ENCODE measurements around the gene HSPBAP1. TPM values are rescaled to one million over a fixed set of nuclear protein-coding genes. Genes with fewer than 3 reads are reported as not detected.
"Not testable (repeated sequence)": the region's sequence is repeated elsewhere in the genome, so short reads cannot be mapped to it uniquely, and the experiment has no call there.

Gene HSPBAP1
- total and polyA plus RNA-seq, 5 donors: 5.6 to 8.3 (median 5.8) TPM

DNA sequence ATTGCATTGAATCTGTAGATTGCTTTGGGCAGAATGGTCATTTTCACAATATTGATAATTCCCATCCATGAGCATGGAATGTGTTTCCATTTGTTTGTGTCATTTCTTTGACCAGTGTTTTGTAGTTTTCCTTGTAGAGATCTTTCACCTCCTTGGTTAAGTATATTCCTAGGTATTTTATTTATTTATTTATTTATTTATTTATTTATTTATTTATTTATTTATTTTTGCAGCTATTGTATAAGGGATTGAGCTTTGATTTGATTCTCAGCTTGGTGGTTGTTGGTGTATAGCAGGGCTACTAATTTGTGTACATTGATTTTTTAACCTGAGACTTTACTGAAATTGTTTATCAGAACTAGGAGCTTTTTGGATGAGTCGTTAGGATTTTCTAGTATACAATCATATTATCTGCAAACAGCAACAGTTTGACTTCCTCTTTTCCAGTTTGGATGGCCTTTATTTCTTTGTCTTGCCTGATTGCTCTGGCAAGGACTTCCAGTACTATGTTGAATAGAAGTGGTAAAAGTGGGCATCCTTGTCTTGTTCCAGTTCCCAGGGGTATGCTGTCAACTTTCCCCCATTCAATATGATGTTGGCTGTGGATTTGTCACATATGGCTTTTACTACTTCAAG is 82.9 kb downstream of the HSPBAP1 start:
- H3K4me3 ChIP-seq (ENCODE audit: low read length); intact Hi-C loops (cut with DNase I); ATAC-seq; DNase-seq; H3K4me1 ChIP-seq (ENCODE audit: control insufficient read depth, insufficient read depth, low read length); H3K27ac ChIP-seq (ENCODE audit: low read length); H3K9me3 ChIP-seq (ENCODE audit: control insufficient read depth, low read length); H3K27me3 ChIP-seq (ENCODE audit: control insufficient read depth, insufficient read depth): not testable (repeated sequence)
- 82% methylated on average over 1 of the region's 1 CpG for WGBS

DNA sequence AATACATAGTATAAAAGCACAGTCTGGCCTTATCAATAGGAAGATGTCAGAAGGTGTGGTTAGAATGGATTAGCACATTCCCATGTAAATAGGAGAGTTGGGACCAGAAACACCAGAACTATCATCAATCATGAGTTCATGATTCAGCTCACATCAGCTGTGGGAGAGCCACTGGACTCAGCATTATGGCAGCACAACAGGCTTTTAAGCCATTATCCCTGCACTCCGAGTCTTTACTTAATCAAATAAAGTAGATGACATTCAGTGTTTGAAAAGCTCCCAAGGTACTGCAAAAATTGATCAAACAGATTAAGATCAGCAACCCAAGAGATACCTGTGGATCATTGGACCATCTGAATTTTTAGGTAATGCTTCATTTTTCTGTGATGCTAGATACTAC is 88.3 kb downstream of the HSPBAP1 start:
- DNase-seq (no peak), ATAC-seq (no peak)
- Histone ChIP-seq H3K27ac (ENCODE audit: low read length) (no peak overlapping the region), H3K9me3 (ENCODE audit: control insufficient read depth, low read length) (no peaks in the 10 kb centered on the region), H3K4me3 (ENCODE audit: low read length) (no peak overlapping the region), H3K27me3 (ENCODE audit: control insufficient read depth, insufficient read depth) (no peaks in the 10 kb centered on the region), H3K4me1 (ENCODE audit: control insufficient read depth, insufficient read depth, low read length) (no peaks in the 10 kb centered on the region)
- intact Hi-C loops (cut with DNase I): no loop called here
- 89% methylated on average over 1 of the region's 1 CpG for WGBS

GRCh38 chr3:122700193-122700592 is 93.4 kb downstream of the HSPBAP1 start:
- no peaks in the 10 kb centered on the region for H3K9me3 ChIP-seq (ENCODE audit: control insufficient read depth, low read length)
- WGBS: 85% methylated on average over 2 of the region's 2 CpGs
- no peaks in the 10 kb centered on the region for H3K4me1 ChIP-seq (ENCODE audit: control insufficient read depth, insufficient read depth, low read length)

DNA sequence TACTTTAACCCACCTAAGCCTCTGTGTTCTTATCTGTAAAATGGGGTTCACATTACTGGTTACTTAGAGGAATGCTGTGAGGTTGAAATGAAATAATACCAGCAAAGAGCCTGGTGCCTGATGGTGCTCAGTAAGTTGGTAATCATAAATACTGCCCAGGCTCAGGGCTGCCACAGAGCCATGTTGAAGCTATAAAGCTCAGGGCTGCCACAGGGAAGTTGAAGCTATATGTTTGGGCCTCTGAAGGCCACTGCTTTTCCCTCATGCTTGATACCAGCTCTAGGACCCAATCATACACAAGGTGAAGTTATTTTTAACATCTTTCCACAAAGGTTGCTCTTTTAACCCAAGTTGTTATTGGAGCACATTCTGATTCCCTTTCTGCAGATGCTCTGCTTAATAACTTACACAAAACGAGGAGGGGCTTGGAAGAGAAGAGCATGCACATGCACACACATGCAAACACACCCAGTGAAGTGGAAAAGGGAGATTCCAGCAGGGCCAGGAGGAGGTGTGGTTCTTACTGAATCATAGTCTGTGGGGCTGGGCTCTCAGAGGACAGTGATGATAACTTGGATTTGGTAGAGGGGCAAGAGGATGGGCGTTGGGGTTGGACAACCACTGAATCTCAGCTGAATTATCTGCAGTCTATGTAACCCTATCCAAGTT is 95.5 kb downstream of the HSPBAP1 start:
- 76% methylated on average over 2 of the region's 2 CpGs for WGBS
- no peaks in the 10 kb centered on the region for H3K27me3 ChIP-seq (ENCODE audit: control insufficient read depth, insufficient read depth)
- H3K9me3 ChIP-seq (ENCODE audit: control insufficient read depth, low read length): no peaks in the 10 kb centered on the region
- no peaks in the 10 kb centered on the region for H3K4me1 ChIP-seq (ENCODE audit: control insufficient read depth, insufficient read depth, low read length)
- H3K4me3 ChIP-seq (ENCODE audit: low read length): no peak overlapping the region
- intact Hi-C loops (cut with DNase I): no loop called here
- no peak for DNase-seq
- H3K27ac ChIP-seq (ENCODE audit: low read length): no peak overlapping the region
- no peak for ATAC-seq

More at GRCh38 chr3:122700193-122700592, 93.4 kb downstream of the HSPBAP1 start:
- no peaks in the 10 kb centered on the region for H3K27me3 ChIP-seq (ENCODE audit: control insufficient read depth, insufficient read depth)
- H3K4me3 ChIP-seq (ENCODE audit: low read length): no peak overlapping the region
- DNase-seq (no peak), ATAC-seq (no peak)
- intact Hi-C loops (cut with DNase I): no loop called here
- H3K27ac ChIP-seq (ENCODE audit: low read length): no peak overlapping the region

DNA sequence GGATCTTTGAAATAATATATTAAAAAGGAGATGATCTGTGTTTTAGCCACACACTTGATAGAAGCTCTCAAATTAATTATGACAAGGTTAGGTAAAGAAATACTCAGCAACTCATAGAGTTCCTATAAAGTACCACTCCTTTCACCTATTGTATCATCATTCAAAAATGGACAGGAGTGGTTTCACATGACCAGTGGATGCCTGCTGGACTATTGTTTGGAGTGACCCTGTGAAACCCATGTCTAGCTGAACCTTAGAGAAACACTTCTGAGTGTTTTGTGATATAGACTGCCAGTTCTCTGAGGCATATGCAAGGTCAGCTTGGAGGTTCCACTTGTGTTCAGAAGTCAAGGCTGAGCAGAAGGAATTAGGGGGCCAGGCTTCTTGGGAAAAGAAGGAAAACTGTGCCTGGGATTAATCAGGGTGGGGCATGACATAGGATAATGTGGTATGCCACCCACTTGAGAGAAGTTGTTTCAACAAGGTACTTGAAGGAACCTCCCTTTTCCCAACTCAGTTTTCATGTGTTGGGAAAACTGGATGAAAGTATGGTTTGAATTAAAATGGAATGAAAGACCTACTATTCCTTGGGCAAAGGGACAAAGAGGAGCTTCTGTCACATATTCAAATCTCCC is 97.6 kb downstream of the HSPBAP1 start:
- ATAC-seq (no peak), DNase-seq (no peak)
- intact Hi-C loops (cut with DNase I): no loop called here
- Histone ChIP-seq H3K27me3 (ENCODE audit: control insufficient read depth, insufficient read depth) (no peaks in the 10 kb centered on the region), H3K9me3 (ENCODE audit: control insufficient read depth, low read length) (no peaks in the 10 kb centered on the region), H3K4me3 (ENCODE audit: low read length) (no peak overlapping the region), H3K27ac (ENCODE audit: low read length) (no peak overlapping the region), H3K4me1 (ENCODE audit: control insufficient read depth, insufficient read depth, low read length) (no peaks in the 10 kb centered on the region)

- Histone ChIP-seq H3K4me3 (ENCODE audit: low read length) (no peak overlapping the region), H3K9me3 (ENCODE audit: control insufficient read depth, low read length) (no peaks in the 10 kb centered on the region), H3K27me3 (ENCODE audit: control insufficient read depth, insufficient read depth) (no peaks in the 10 kb centered on the region), H3K4me1 (ENCODE audit: control insufficient read depth, insufficient read depth, low read length) (no peaks in the 10 kb centered on the region), H3K27ac (ENCODE audit: low read length) (no peak overlapping the region)
- ATAC-seq: no peak
- intact Hi-C loops (cut with DNase I): no loop called here
- no peak for DNase-seq
- 87% methylated on average over 7 of the region's 7 CpGs for WGBS
Observed at GRCh38 chr3:122694966-122695365, 98.7 kb downstream of the HSPBAP1 start.

DNA sequence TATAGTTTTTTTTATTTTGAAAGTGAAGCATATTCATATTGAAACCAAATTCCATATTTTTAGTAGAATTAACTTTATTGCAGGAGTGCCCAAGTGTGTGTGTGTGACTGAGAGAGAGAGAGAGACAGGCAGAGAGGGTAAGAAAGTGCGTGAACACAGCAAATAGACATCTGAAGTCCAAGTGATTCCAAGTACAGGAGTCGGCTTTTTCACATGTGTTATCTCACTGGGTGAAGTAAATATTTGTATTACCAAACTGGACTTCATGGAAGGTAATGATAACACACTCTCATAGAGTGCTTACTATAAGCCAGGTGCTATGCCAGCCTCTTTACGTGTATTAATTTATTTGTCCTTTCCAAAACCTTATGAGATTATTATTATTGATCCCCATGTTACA is 101.0 kb downstream of the HSPBAP1 start:
- Histone ChIP-seq H3K27me3 (ENCODE audit: control insufficient read depth, insufficient read depth) (no peaks in the 10 kb centered on the region), H3K4me3 (ENCODE audit: low read length) (no peak overlapping the region), H3K9me3 (ENCODE audit: control insufficient read depth, low read length) (no peaks in the 10 kb centered on the region), H3K27ac (ENCODE audit: low read length) (no peak overlapping the region), H3K4me1 (ENCODE audit: control insufficient read depth, insufficient read depth, low read length) (no peaks in the 10 kb centered on the region)
- WGBS: 84% methylated on average over 3 of the region's 3 CpGs
- DNase-seq (no peak), ATAC-seq (no peak)
- intact Hi-C loops (cut with DNase I): no loop called here

DNA sequence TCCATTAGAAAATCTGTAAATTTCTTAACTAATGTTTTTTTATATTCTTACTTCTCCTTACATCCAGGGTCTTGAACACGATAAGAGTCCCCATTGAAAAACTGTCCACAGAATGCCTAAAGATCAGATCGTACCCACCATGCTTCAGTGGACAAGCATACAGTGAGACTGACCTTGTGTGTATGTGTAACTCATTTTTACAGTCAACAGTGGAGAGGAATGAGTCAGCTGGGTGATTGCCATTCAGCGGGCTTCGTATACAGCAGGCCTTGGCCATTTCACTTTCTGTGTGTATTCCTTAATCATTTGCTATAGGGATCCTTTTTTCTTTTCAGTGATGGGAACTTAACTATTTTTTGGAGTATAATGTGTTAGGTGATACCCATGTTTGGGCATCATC is 102.4 kb downstream of the HSPBAP1 start:
- H3K27me3 ChIP-seq (ENCODE audit: control insufficient read depth, insufficient read depth): no peaks in the 10 kb centered on the region
- intact Hi-C loops (cut with DNase I): no loop called here
- H3K27ac ChIP-seq (ENCODE audit: low read length): no peak overlapping the region
- no peaks in the 10 kb centered on the region for H3K4me1 ChIP-seq (ENCODE audit: control insufficient read depth, insufficient read depth, low read length)
- no peak for ATAC-seq
- 91% methylated on average over 4 of the region's 4 CpGs for WGBS
- DNase-seq: no peak
- H3K9me3 ChIP-seq (ENCODE audit: control insufficient read depth, low read length): no peaks in the 10 kb centered on the region
- H3K4me3 ChIP-seq (ENCODE audit: low read length): no peak overlapping the region

GRCh38 chr3:122690096-122690495 is 103.5 kb downstream of the HSPBAP1 start:
- 95% methylated on average over 1 of the region's 1 CpG for WGBS
- H3K9me3 ChIP-seq (ENCODE audit: control insufficient read depth, low read length): no peaks in the 10 kb centered on the region
- intact Hi-C loops (cut with DNase I): no loop called here
- H3K27ac ChIP-seq (ENCODE audit: low read length): no peak overlapping the region
- no peak for ATAC-seq
- no peaks in the 10 kb centered on the region for H3K27me3 ChIP-seq (ENCODE audit: control insufficient read depth, insufficient read depth)
- no peaks in the 10 kb centered on the region for H3K4me1 ChIP-seq (ENCODE audit: control insufficient read depth, insufficient read depth, low read length)
- H3K4me3 ChIP-seq (ENCODE audit: low read length): no peak overlapping the region
- no peak for DNase-seq

All from right cardiac atrium (tissue), 5 donors.